GM12878 (cell line): ENCODE results near the gene MBOAT1.
A peak's percentile ranks its signal among the peaks of the same experiment; 100 is the strongest.

Experiments used
- JUND ChIP-seq: IDR thresholded peaks from 2 replicates; pipeline ENCODE4 v1.6.1; 2012; ENCODE audit warnings: low read depth, mild to moderate bottlenecking, low read length, improper control_type of control experiment, moderate library complexity
- POLR2AphosphoS5 ChIP-seq: IDR thresholded peaks from 2 replicates; pipeline ENCODE4 v1.6.1; 2011; ENCODE audit warnings: mild to moderate bottlenecking, low read length, inconsistent platforms
- SPI1 ChIP-seq: IDR thresholded peaks from 2 replicates; pipeline ENCODE4 v1.6.1; 2011; ENCODE audit warnings: low read depth, mild to moderate bottlenecking, low read length, moderate library complexity, borderline replicate concordance; ENCODE audit not compliant: insufficient read depth
- SUPT20H ChIP-seq: IDR thresholded peaks from 2 replicates; pipeline ENCODE4 v1.6.1; 2011; ENCODE audit warnings: low read depth, mild to moderate bottlenecking, low read length, moderate library complexity, borderline replicate concordance; ENCODE audit not compliant: control insufficient read depth
- TF ChIP-seq, protein P1 (sequence below), 3 experiments: IDR thresholded peaks in 2 of 3; conservative IDR thresholded peaks in 1 of 3; 2 replicates each; pipeline ENCODE4 v1.5.1; 2011; ENCODE audit warnings: low read depth in 3 of 3, low read length in 3 of 3, mild to moderate bottlenecking in 3 of 3, control low read depth in 2 of 3, moderate library complexity in 2 of 3, inconsistent platforms in 1 of 3, mixed read lengths in 1 of 3; ENCODE audit not compliant: control insufficient read depth in 2 of 3, insufficient read depth in 1 of 3; ENCODE audit errors: extremely low read depth in 1 of 3

DNA sequence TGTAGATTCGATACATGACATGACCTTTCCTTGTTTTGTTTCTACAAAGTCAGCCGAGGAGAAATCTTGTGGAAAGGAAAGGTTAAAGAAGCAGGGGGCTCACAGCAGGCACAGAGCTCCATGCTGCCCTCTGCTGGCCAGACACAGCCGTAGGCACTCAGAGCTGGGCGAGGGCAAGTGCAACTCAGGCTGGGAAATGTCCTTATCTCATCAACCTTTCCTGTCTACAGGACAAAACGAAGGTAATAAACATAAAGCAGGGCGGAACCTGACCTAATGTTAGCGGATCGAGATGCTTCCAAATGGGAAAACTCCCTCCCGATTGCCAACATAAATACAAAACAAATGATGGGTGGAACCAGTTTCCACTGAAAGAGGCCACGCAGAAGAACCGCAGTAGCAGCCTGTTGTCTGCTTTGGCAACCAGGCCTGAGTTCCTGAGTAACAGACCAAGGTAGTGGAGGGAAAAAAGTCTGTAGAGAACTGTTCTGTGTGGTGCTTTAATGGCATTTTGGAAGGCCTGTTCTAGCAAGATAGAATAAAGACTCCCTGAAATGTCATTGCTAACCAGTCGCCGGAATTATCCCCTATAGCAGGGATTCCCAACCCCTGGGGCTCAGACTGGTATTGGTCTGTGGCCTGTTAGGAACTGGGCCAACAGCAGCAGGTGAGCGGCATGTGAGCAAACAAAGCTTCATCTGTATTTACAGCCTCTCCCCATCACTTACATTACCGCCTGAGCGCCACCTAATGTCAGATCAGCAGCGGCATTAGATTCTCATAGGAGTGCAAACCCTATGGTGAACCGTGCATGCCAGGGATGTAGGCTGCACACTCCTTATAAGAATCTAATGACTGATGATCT is 85.2 kb downstream of the MBOAT1 start:
- no peak for TF ChIP-seq SPI1
- no peak for TF ChIP-seq POLR2AphosphoS5
- TF ChIP-seq SUPT20H, result no peak
- TF ChIP-seq JUND, result no peak
- TF ChIP-seq, protein P1, sequence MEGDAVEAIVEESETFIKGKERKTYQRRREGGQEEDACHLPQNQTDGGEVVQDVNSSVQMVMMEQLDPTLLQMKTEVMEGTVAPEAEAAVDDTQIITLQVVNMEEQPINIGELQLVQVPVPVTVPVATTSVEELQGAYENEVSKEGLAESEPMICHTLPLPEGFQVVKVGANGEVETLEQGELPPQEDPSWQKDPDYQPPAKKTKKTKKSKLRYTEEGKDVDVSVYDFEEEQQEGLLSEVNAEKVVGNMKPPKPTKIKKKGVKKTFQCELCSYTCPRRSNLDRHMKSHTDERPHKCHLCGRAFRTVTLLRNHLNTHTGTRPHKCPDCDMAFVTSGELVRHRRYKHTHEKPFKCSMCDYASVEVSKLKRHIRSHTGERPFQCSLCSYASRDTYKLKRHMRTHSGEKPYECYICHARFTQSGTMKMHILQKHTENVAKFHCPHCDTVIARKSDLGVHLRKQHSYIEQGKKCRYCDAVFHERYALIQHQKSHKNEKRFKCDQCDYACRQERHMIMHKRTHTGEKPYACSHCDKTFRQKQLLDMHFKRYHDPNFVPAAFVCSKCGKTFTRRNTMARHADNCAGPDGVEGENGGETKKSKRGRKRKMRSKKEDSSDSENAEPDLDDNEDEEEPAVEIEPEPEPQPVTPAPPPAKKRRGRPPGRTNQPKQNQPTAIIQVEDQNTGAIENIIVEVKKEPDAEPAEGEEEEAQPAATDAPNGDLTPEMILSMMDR (IDR thresholded peaks at IDR 0.05 in 2 of 3, conservative IDR thresholded peaks at IDR 0.05 in 1 of 3; ENCODE audit: control insufficient read depth in 2 of 3, extremely low read depth in 1 of 3, insufficient read depth in 1 of 3, low read depth in 3 of 3, low read length in 3 of 3), result peak; percentile 82 to 96 (median 94)
